ENCODE measurements around the gene ATXN7L3. TPM values are rescaled to one million over a fixed set of nuclear protein-coding genes. Genes with fewer than 3 reads are reported as not detected.
"Not testable (repeated sequence)": the region's sequence is repeated elsewhere in the genome, so short reads cannot be mapped to it uniquely, and the experiment has no call there.

The ATXN7L3 gene
- total RNA-seq, 4 donors from 2014 or later, result 39.3 to 46.0 (median 40.6) TPM

GRCh38 chr17:44241106-44241624, 41.5 kb upstream of the ATXN7L3 start:
- TF ChIP-seq, protein P1, sequence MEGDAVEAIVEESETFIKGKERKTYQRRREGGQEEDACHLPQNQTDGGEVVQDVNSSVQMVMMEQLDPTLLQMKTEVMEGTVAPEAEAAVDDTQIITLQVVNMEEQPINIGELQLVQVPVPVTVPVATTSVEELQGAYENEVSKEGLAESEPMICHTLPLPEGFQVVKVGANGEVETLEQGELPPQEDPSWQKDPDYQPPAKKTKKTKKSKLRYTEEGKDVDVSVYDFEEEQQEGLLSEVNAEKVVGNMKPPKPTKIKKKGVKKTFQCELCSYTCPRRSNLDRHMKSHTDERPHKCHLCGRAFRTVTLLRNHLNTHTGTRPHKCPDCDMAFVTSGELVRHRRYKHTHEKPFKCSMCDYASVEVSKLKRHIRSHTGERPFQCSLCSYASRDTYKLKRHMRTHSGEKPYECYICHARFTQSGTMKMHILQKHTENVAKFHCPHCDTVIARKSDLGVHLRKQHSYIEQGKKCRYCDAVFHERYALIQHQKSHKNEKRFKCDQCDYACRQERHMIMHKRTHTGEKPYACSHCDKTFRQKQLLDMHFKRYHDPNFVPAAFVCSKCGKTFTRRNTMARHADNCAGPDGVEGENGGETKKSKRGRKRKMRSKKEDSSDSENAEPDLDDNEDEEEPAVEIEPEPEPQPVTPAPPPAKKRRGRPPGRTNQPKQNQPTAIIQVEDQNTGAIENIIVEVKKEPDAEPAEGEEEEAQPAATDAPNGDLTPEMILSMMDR (IDR thresholded peaks at IDR 0.05 in 4 of 5, conservative IDR thresholded peaks at IDR 0.05 in 1 of 5), result no peak
- TF ChIP-seq POLR2A (IDR thresholded peaks at IDR 0.05), result no peak
- intact Hi-C loops (cut with DNase I; ENCODE audit: low total_unique reads) (no loop called here), in situ Hi-C loops (cut with MboI; ENCODE audit: low sequenced_read_pairs in 4 of 4) (loop anchor here in 1 of 4 donors (25.0 kb wide), 1 partner anchor 271 kb away; the partner anchor contains the start of gene GPATCH8)
- Histone ChIP-seq H3K9me3 (no peaks in the 10 kb centered on the region), H3K4me3 (no peak overlapping the region), H3K36me3 (no peaks in the 10 kb centered on the region), H3K27me3 (no peaks in the 10 kb centered on the region), H3K27ac (no peak overlapping the region), H3K4me1 (peaks cover 6 to 8% of the 10 kb centered on the region in 2 donors)
- ATAC-seq (no peak), DNase-seq (no peak)

- in situ Hi-C loops (cut with MboI; ENCODE audit: low sequenced_read_pairs in 4 of 4), result loop anchor here in 1 of 4 donors (25.0 kb wide), 1 partner anchor 274 kb away; the partner anchor contains the start of gene GPATCH8
Measured at GRCh38 chr17:44237886-44238285, 38.2 kb upstream of the ATXN7L3 start.

DNA sequence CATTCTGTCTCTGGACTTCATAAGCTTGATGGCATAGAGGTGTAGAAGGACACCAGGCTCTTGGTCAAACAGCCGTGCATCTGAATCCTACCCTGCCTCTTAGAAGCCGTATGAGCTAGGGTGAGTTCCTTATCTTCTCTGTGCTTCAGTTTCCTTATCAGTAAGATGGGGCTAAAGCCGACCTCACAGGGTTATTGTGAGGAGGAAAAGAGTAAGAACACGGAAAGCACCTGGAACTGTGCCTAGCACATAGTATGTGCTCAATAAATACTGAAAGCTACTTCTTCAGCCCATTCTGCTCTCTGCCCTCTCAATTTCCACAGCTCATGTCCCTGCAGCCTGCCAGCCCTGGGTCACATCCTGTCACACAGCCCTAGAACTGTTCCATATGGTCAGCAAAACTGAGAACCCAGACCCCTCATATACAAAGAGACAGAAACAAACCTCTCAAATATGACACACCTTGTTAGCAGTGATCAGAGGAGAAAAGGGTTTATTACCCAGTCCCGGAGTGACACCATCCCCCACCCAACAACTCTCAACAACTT, 36.8 kb upstream of the ATXN7L3 start:
- DNase-seq (no peak), ATAC-seq (no peak)
- intact Hi-C loops (cut with DNase I; ENCODE audit: low total_unique reads), result no loop called here
- H3K36me3 ChIP-seq, result no peaks in the 10 kb centered on the region
- H3K4me3 ChIP-seq, result no peak overlapping the region
- in situ Hi-C loops (cut with MboI; ENCODE audit: low sequenced_read_pairs in 4 of 4), result loop anchor here in 1 of 4 donors (25.0 kb wide), 1 partner anchor 276 kb away; the partner anchor contains the start of gene GPATCH8
- no peak overlapping the region for H3K27ac ChIP-seq
- no peaks in the 10 kb centered on the region for H3K27me3 ChIP-seq
- H3K9me3 ChIP-seq, result no peaks in the 10 kb centered on the region
- H3K4me1 ChIP-seq, result peaks cover 0 to 4% of the 10 kb centered on the region in 2 donors
- TF ChIP-seq POLR2A (IDR thresholded peaks at IDR 0.05), result no peak
- TF ChIP-seq, protein P1 (IDR thresholded peaks at IDR 0.05 in 4 of 5, conservative IDR thresholded peaks at IDR 0.05 in 1 of 5), result no peak

More at GRCh38 chr17:44237886-44238285, 38.2 kb upstream of the ATXN7L3 start:
- H3K9me3 ChIP-seq; intact Hi-C loops (cut with DNase I; ENCODE audit: low total_unique reads); H3K27me3 ChIP-seq; ATAC-seq; H3K4me1 ChIP-seq; H3K27ac ChIP-seq; H3K4me3 ChIP-seq; H3K36me3 ChIP-seq; DNase-seq: not testable (repeated sequence)

DNA sequence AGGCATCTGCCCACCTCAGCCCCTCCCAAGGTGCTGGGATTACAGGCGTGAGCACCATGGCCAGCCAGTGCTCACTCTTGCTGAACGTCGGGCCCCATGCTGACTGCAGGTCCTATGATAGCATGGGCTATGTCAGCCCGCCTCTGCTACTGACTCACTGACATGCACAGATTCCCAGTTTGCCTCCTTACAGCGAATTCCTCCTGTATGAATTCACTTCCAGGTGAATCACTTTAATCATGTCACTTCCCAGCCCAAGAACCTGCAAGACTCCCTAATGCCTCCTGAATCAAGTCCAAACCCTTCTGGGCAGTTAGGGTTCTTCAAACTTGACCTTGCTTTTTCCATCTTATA, 35.9 kb upstream of the ATXN7L3 start:
- Histone ChIP-seq H3K27ac (no peak overlapping the region), H3K27me3 (no peaks in the 10 kb centered on the region), H3K9me3 (no peaks in the 10 kb centered on the region), H3K4me3 (no peak overlapping the region), H3K36me3 (no peaks in the 10 kb centered on the region), H3K4me1 (peaks cover 0 to 4% of the 10 kb centered on the region in 2 donors)
- ATAC-seq (no peak), DNase-seq (no peak)
- TF ChIP-seq POLR2A (IDR thresholded peaks at IDR 0.05), result no peak
- TF ChIP-seq, protein P1 (IDR thresholded peaks at IDR 0.05 in 4 of 5, conservative IDR thresholded peaks at IDR 0.05 in 1 of 5), result no peak
- in situ Hi-C loops (cut with MboI; ENCODE audit: low sequenced_read_pairs in 4 of 4) (loop anchor here in 1 of 4 donors (25.0 kb wide), 1 partner anchor 277 kb away; the partner anchor contains the start of gene GPATCH8), intact Hi-C loops (cut with DNase I; ENCODE audit: low total_unique reads) (no loop called here)

DNA sequence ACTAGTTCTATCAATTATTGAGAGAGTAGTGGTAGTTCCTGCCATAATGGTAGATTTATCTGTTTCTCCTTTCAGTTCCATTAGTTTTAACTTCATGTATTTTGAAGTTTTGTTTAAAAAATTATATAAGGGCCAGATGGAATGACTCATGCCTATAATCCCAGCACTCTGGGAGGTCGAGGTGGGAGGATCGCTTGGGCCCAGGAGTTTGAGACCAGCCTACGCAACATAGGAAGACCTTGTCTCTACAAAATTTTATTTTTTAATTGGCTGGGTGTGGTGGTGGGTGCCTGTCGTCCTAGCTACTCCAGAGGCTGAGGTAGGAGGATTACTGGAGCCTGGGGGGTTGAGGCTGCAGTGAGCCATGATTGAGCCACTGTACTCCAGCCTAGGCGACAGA, 33.9 kb upstream of the ATXN7L3 start:
- DNase-seq (no peak), ATAC-seq (no peak)
- Histone ChIP-seq H3K4me1 (peaks cover 0 to 4% of the 10 kb centered on the region in 2 donors), H3K4me3 (no peak overlapping the region), H3K36me3 (no peaks in the 10 kb centered on the region), H3K27me3 (no peaks in the 10 kb centered on the region), H3K27ac (no peak overlapping the region), H3K9me3 (no peaks in the 10 kb centered on the region)
- in situ Hi-C loops (cut with MboI; ENCODE audit: low sequenced_read_pairs in 4 of 4), result loop anchor here in 1 of 4 donors (25.0 kb wide), 1 partner anchor 279 kb away; the partner anchor contains the start of gene GPATCH8
- TF ChIP-seq, protein P1 (IDR thresholded peaks at IDR 0.05 in 4 of 5, conservative IDR thresholded peaks at IDR 0.05 in 1 of 5), result no peak
- TF ChIP-seq POLR2A (IDR thresholded peaks at IDR 0.05), result no peak
- intact Hi-C loops (cut with DNase I; ENCODE audit: low total_unique reads), result no loop called here
